PFSK-1 (cell line): ENCODE measurements around the gene C10orf71.

Experiments used
- FOXP2 ChIP-seq: optimal IDR thresholded peaks from 2 replicates; pipeline ENCODE3; 2011; ENCODE audit warnings: borderline replicate concordance, control low read depth, inconsistent platforms; ENCODE audit not compliant: insufficient read depth; ENCODE audit errors: extremely low read length, extremely low read depth
- POLR2AphosphoS5 ChIP-seq: IDR thresholded peaks from 2 replicates; pipeline ENCODE4 v1.6.1; 2012; ENCODE audit warnings: low read depth, mild to moderate bottlenecking, control low read depth, low read length, moderate library complexity
- SIN3A ChIP-seq: IDR thresholded peaks from 2 replicates; pipeline ENCODE4 v1.6.1; 2012; ENCODE audit warnings: mild to moderate bottlenecking, low read length, moderate library complexity, borderline replicate concordance; ENCODE audit not compliant: insufficient read depth
- TAF1 ChIP-seq: IDR thresholded peaks from 2 replicates; pipeline ENCODE4 v1.6.1; 2012; ENCODE audit warnings: low read length, control low read depth, borderline replicate concordance; ENCODE audit not compliant: insufficient read depth
- TF ChIP-seq, protein P1 (sequence below), 2 experiments: IDR thresholded peaks; 2 replicates each; pipeline versions ENCODE4 v1.6.1 to v1.8.0; 2011 to 2012; ENCODE audit warnings: low read depth in 2 of 2, low read length in 2 of 2, control low read depth in 1 of 2, inconsistent platforms in 1 of 2, mild to moderate bottlenecking in 1 of 2, moderate library complexity in 1 of 2; ENCODE audit not compliant: insufficient read depth in 1 of 2

The C10orf71 gene

DNA sequence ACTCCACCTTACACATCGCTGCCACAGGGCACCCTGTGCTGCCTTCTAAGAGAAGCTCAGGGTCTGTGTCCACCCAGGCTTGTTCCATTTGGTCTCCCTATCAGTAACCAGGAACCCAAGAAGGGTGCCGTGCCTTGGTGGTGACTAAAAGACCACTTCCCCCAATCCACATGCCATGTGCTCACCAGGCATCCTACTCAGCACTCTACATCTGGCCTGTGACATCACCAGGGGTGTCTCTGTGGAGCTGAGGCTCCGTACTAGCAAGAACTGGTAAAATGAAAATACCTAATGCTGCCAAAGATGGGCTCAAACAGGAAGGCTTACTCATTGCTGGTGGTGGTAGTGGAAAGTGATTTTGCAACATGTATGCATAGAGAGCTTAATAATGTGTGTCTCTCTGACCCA, 19.0 kb upstream of the C10orf71 start:
- no peak for TF ChIP-seq FOXP2
- TF ChIP-seq SIN3A, result no peak
- TF ChIP-seq TAF1, result no peak
- TF ChIP-seq, protein P1, sequence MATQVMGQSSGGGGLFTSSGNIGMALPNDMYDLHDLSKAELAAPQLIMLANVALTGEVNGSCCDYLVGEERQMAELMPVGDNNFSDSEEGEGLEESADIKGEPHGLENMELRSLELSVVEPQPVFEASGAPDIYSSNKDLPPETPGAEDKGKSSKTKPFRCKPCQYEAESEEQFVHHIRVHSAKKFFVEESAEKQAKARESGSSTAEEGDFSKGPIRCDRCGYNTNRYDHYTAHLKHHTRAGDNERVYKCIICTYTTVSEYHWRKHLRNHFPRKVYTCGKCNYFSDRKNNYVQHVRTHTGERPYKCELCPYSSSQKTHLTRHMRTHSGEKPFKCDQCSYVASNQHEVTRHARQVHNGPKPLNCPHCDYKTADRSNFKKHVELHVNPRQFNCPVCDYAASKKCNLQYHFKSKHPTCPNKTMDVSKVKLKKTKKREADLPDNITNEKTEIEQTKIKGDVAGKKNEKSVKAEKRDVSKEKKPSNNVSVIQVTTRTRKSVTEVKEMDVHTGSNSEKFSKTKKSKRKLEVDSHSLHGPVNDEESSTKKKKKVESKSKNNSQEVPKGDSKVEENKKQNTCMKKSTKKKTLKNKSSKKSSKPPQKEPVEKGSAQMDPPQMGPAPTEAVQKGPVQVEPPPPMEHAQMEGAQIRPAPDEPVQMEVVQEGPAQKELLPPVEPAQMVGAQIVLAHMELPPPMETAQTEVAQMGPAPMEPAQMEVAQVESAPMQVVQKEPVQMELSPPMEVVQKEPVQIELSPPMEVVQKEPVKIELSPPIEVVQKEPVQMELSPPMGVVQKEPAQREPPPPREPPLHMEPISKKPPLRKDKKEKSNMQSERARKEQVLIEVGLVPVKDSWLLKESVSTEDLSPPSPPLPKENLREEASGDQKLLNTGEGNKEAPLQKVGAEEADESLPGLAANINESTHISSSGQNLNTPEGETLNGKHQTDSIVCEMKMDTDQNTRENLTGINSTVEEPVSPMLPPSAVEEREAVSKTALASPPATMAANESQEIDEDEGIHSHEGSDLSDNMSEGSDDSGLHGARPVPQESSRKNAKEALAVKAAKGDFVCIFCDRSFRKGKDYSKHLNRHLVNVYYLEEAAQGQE (IDR thresholded peaks at IDR 0.05; ENCODE audit: insufficient read depth in 1 of 2, low read depth in 2 of 2, low read length in 2 of 2), result no peak
- no peak for TF ChIP-seq POLR2AphosphoS5

DNA sequence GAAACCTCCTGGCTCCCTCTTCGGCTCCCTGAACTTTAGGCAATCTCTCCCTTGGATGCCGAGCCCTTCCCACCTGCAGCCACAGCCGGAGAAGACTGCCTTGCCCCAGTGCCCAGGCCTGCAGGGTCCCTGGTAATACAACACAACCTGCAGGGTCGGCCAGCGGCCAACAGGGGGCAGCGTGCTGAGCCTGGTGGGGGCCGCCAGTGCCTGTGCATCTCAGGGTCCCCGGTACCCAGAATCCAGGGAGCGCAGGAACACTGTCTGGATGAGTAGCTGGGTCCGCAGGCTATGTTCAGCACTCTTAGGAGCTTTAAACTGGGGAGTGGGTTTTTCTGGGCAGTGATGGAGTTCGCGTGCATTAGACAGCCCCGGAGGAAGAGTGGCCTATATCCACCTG, 17.5 kb upstream of the C10orf71 start:
- TF ChIP-seq, protein P1 (IDR thresholded peaks at IDR 0.05; ENCODE audit: insufficient read depth in 1 of 2, low read depth in 2 of 2, low read length in 2 of 2), result no peak
- TF ChIP-seq SIN3A (no peak), FOXP2 (no peak), TAF1 (no peak), POLR2AphosphoS5 (no peak)

DNA sequence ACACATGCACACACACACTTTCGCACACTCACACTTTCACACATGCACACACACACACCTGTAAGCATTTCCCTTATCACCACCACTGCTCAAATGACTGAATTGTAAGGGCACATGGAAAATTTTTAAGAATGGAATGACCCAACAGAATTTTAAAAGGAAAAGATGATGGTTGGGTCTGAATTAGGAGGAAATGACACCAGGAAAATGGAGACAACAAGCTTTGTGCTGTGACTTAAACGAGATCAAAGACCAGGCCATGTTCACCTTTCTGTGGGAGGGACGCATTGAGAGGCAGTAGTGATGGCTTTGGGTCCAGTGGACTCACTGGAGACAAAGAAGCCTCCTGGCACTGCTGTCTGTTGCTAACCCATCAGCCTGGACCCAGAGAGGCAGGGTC, 16.7 kb upstream of the C10orf71 start:
- TF ChIP-seq POLR2AphosphoS5 (no peak), TAF1 (no peak), SIN3A (no peak), FOXP2 (no peak)
- TF ChIP-seq, protein P1 (IDR thresholded peaks at IDR 0.05; ENCODE audit: insufficient read depth in 1 of 2, low read depth in 2 of 2, low read length in 2 of 2), result no peak

DNA sequence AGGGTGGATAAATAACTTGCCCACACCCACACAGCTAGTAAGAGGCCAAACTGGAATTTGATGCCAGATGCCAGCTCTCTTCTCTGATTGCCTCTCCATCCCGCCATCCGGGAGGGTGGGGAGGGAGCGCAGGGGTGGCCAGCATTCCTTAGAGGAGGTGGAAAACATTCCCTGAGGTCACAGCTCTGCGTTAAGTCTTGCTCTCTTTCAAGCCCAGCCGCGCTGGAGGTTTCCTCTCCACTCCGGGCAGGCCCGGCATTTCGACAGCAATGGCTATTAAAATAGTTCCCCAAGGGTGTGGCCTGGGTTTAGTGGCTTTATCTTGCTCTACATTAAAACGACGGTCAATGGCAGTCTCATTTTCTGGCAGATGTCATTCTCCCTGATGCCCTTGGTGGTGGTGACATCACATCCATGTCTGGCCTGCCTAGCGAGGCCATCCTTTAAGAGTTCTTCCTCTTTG, 16.1 kb upstream of the C10orf71 start:
- TF ChIP-seq, protein P1 (IDR thresholded peaks at IDR 0.05; ENCODE audit: insufficient read depth in 1 of 2, low read depth in 2 of 2, low read length in 2 of 2), result no peak
- TF ChIP-seq TAF1 (no peak), FOXP2 (no peak), POLR2AphosphoS5 (no peak), SIN3A (no peak)

DNA sequence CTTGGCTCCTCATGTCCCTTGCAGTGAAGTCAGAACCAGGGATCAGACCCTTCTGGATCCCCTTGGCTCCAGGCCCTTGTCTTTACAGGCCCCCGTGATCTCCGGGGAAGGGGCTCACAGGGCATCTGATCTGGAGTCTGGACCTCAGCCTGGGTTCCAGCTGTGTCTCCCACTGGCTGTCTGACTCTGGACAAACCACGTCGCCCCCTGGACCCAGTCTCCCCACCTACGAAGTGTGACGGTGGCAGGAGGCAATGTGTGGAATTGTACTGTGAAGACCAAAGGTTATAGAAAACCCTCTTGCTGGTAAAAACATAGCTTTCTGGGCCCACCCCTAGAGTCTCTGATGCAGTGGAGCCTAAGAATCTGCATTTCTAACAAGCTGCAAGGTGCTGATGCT, 15.5 kb upstream of the C10orf71 start:
- TF ChIP-seq, protein P1 (IDR thresholded peaks at IDR 0.05; ENCODE audit: insufficient read depth in 1 of 2, low read depth in 2 of 2, low read length in 2 of 2), result no peak
- TF ChIP-seq POLR2AphosphoS5 (no peak), SIN3A (no peak)
